ENCODE measurements around the gene SLC25A19. TPM values are rescaled to one million over a fixed set of nuclear protein-coding genes. Genes with fewer than 3 reads are reported as not detected.

SLC25A19 gene
- total and polyA plus RNA-seq, 2 experiments from 2014 or later = 17.9 to 22.4 TPM

DNA sequence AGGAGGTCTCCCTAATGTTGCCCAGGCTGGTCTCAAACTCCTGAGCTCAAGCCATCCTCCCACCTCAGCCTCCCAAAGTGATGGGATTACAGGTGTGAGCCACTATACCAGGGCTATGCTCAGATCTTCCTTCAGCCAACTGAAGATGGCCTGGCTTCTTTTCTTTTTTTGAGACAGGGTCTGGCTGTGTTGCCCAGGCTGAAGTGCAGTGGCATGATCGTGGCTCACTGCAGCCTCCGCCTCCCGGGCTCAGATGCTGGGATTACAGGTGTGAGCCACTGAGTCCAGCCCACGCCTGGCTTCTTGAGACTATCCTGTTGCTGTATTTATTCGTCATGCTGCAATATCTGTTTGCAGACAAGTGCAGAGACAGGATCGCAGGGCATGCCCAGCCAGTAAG is 4.1 kb downstream of the SLC25A19 start:
- Histone ChIP-seq H3K4me3 (no peak overlapping the region), H3K27ac (ENCODE audit: low read depth) (no peak overlapping the region), H4K20me1 (replicated peaks; ENCODE audit: insufficient read depth) (no peaks in the 10 kb centered on the region), H3K9me2 (ENCODE audit: insufficient read depth) (no peaks in the 10 kb centered on the region), H2AFZ (no peak overlapping the region), H3K36me3 (ENCODE audit: insufficient read depth) (peaks cover 9% of the 10 kb centered on the region; the same call in 1 of the 2 replicates), H3K27me3 (ENCODE audit: insufficient read depth) (no peaks in the 10 kb centered on the region), H3K79me2 (replicated peaks; ENCODE audit: insufficient read depth) (peaks cover 6% of the 10 kb centered on the region), H3K4me1 (ENCODE audit: insufficient read depth) (peaks cover 5% of the 10 kb centered on the region), H3F3A (replicated peaks; ENCODE audit: low read depth) (peaks cover 7% of the 10 kb centered on the region; the same call in 1 of the 2 replicates), H3K4me2 (no peak overlapping the region)
- TF ChIP-seq EZH2phosphoT487 (IDR thresholded peaks at IDR 0.05; ENCODE audit: unreplicated experiment) = no peak
- TF ChIP-seq JUNB (IDR thresholded peaks at IDR 0.05; ENCODE audit: unreplicated experiment) = no peak
- TF ChIP-seq, protein P1, sequence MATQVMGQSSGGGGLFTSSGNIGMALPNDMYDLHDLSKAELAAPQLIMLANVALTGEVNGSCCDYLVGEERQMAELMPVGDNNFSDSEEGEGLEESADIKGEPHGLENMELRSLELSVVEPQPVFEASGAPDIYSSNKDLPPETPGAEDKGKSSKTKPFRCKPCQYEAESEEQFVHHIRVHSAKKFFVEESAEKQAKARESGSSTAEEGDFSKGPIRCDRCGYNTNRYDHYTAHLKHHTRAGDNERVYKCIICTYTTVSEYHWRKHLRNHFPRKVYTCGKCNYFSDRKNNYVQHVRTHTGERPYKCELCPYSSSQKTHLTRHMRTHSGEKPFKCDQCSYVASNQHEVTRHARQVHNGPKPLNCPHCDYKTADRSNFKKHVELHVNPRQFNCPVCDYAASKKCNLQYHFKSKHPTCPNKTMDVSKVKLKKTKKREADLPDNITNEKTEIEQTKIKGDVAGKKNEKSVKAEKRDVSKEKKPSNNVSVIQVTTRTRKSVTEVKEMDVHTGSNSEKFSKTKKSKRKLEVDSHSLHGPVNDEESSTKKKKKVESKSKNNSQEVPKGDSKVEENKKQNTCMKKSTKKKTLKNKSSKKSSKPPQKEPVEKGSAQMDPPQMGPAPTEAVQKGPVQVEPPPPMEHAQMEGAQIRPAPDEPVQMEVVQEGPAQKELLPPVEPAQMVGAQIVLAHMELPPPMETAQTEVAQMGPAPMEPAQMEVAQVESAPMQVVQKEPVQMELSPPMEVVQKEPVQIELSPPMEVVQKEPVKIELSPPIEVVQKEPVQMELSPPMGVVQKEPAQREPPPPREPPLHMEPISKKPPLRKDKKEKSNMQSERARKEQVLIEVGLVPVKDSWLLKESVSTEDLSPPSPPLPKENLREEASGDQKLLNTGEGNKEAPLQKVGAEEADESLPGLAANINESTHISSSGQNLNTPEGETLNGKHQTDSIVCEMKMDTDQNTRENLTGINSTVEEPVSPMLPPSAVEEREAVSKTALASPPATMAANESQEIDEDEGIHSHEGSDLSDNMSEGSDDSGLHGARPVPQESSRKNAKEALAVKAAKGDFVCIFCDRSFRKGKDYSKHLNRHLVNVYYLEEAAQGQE (IDR thresholded peaks at IDR 0.05; ENCODE audit: unreplicated experiment) = no peak
- no peak for TF ChIP-seq ZNF331 (CRISPR knock-in tag; IDR thresholded peaks at IDR 0.05; ENCODE audit: low read depth)
- no peak for TF ChIP-seq POLR2AphosphoS5 (IDR thresholded peaks at IDR 0.05; ENCODE audit: low read depth)
- TF ChIP-seq, protein P2, sequence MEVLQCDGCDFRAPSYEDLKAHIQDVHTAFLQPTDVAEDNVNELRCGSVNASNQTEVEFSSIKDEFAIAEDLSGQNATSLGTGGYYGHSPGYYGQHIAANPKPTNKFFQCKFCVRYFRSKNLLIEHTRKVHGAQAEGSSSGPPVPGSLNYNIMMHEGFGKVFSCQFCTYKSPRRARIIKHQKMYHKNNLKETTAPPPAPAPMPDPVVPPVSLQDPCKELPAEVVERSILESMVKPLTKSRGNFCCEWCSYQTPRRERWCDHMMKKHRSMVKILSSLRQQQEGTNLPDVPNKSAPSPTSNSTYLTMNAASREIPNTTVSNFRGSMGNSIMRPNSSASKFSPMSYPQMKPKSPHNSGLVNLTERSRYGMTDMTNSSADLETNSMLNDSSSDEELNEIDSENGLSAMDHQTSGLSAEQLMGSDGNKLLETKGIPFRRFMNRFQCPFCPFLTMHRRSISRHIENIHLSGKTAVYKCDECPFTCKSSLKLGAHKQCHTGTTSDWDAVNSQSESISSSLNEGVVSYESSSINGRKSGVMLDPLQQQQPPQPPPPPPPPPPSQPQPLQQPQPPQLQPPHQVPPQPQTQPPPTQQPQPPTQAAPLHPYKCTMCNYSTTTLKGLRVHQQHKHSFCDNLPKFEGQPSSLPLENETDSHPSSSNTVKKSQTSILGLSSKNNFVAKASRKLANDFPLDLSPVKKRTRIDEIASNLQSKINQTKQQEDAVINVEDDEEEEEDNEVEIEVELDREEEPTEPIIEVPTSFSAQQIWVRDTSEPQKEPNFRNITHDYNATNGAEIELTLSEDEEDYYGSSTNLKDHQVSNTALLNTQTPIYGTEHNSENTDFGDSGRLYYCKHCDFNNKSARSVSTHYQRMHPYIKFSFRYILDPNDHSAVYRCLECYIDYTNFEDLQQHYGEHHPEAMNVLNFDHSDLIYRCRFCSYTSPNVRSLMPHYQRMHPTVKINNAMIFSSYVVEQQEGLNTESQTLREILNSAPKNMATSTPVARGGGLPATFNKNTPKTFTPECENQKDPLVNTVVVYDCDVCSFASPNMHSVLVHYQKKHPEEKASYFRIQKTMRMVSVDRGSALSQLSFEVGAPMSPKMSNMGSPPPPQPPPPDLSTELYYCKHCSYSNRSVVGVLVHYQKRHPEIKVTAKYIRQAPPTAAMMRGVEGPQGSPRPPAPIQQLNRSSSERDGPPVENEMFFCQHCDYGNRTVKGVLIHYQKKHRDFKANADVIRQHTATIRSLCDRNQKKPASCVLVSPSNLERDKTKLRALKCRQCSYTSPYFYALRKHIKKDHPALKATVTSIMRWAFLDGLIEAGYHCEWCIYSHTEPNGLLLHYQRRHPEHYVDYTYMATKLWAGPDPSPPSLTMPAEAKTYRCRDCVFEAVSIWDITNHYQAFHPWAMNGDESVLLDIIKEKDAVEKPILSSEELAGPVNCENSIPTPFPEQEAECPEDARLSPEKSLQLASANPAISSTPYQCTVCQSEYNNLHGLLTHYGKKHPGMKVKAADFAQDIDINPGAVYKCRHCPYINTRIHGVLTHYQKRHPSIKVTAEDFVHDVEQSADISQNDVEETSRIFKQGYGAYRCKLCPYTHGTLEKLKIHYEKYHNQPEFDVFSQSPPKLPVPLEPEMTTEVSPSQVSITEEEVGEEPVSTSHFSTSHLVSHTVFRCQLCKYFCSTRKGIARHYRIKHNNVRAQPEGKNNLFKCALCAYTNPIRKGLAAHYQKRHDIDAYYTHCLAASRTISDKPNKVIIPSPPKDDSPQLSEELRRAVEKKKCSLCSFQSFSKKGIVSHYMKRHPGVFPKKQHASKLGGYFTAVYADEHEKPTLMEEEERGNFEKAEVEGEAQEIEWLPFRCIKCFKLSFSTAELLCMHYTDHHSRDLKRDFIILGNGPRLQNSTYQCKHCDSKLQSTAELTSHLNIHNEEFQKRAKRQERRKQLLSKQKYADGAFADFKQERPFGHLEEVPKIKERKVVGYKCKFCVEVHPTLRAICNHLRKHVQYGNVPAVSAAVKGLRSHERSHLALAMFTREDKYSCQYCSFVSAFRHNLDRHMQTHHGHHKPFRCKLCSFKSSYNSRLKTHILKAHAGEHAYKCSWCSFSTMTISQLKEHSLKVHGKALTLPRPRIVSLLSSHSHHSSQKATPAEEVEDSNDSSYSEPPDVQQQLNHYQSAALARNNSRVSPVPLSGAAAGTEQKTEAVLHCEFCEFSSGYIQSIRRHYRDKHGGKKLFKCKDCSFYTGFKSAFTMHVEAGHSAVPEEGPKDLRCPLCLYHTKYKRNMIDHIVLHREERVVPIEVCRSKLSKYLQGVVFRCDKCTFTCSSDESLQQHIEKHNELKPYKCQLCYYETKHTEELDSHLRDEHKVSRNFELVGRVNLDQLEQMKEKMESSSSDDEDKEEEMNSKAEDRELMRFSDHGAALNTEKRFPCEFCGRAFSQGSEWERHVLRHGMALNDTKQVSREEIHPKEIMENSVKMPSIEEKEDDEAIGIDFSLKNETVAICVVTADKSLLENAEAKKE (CRISPR knock-in tag; IDR thresholded peaks at IDR 0.05) = no peak
- no peak for TF ChIP-seq STAT1 (IDR thresholded peaks at IDR 0.05; ENCODE audit: unreplicated experiment)
- TF ChIP-seq EZH2 (IDR thresholded peaks at IDR 0.05; ENCODE audit: low read depth, unreplicated experiment) = no peak
- TF ChIP-seq CREB1 (CRISPR knock-in tag; IDR thresholded peaks at IDR 0.05; ENCODE audit: low read depth) = no peak
- TF ChIP-seq, protein P3, sequence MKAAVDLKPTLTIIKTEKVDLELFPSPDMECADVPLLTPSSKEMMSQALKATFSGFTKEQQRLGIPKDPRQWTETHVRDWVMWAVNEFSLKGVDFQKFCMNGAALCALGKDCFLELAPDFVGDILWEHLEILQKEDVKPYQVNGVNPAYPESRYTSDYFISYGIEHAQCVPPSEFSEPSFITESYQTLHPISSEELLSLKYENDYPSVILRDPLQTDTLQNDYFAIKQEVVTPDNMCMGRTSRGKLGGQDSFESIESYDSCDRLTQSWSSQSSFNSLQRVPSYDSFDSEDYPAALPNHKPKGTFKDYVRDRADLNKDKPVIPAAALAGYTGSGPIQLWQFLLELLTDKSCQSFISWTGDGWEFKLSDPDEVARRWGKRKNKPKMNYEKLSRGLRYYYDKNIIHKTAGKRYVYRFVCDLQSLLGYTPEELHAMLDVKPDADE (IDR thresholded peaks at IDR 0.05) = no peak
- no peak for TF ChIP-seq ZNF114 (CRISPR knock-in tag; IDR thresholded peaks at IDR 0.05)
- TF ChIP-seq, protein P4, sequence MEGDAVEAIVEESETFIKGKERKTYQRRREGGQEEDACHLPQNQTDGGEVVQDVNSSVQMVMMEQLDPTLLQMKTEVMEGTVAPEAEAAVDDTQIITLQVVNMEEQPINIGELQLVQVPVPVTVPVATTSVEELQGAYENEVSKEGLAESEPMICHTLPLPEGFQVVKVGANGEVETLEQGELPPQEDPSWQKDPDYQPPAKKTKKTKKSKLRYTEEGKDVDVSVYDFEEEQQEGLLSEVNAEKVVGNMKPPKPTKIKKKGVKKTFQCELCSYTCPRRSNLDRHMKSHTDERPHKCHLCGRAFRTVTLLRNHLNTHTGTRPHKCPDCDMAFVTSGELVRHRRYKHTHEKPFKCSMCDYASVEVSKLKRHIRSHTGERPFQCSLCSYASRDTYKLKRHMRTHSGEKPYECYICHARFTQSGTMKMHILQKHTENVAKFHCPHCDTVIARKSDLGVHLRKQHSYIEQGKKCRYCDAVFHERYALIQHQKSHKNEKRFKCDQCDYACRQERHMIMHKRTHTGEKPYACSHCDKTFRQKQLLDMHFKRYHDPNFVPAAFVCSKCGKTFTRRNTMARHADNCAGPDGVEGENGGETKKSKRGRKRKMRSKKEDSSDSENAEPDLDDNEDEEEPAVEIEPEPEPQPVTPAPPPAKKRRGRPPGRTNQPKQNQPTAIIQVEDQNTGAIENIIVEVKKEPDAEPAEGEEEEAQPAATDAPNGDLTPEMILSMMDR (conservative IDR thresholded peaks at IDR 0.05; ENCODE audit: low read depth in 2 of 2) = no peak
- TF ChIP-seq NANOG (IDR thresholded peaks at IDR 0.05; ENCODE audit: borderline replicate concordance) = no peak
- H3K4me1 Mint-ChIP-seq = peaks cover 4% of the 10 kb centered on the region
- H3K27ac Mint-ChIP-seq = no peak overlapping the region
- no peaks in the 10 kb centered on the region; the same call in 2 of the 3 replicates for H3K9me3 Mint-ChIP-seq
- no peak for ATAC-seq
- H3K4me3 Mint-ChIP-seq = no peak overlapping the region
- no peak for DNase-seq (ENCODE audit: low spot score)
- peaks cover 31% of the 10 kb centered on the region for H3K36me3 Mint-ChIP-seq (ENCODE audit: low read depth)
- H3K27me3 Mint-ChIP-seq (ENCODE audit: insufficient read depth, low read depth, poor library complexity) = peaks cover 6% of the 10 kb centered on the region

Data from GM23338 (cell line).